GM21526 (cell line): ENCODE data around the gene FNIP1.
"Not testable (repeated sequence)": the region's sequence is repeated elsewhere in the genome, so short reads cannot be mapped to it uniquely, and the experiment has no call there.

Experiments
- ATAC-seq: cut with Tn5 transposase; IDR thresholded peaks from one replicate; pipeline ENCODE4 v1.9.1; 2021; ENCODE audit warnings: moderate library complexity; ENCODE audit not compliant: unreplicated experiment, low FRiP score

The FNIP1 gene

GRCh38 chr5:131694926-131695325 is 101.9 kb downstream of the FNIP1 start:
- ATAC-seq, result no peak

GRCh38 chr5:131693894-131694293 is 102.9 kb downstream of the FNIP1 start:
- no peak for ATAC-seq

- ATAC-seq, result no peak
Observed at GRCh38 chr5:131685516-131686171, 111.2 kb downstream of the FNIP1 start.

- ATAC-seq, result no peak
Observed at GRCh38 chr5:131684595-131684994, 112.2 kb downstream of the FNIP1 start.

- no peak for ATAC-seq
Observed at GRCh38 chr5:131684051-131684450, 112.8 kb downstream of the FNIP1 start.

GRCh38 chr5:131682826-131683225 is 114.0 kb downstream of the FNIP1 start:
- ATAC-seq, result no peak

- ATAC-seq, result no peak
Observed at GRCh38 chr5:131682175-131682574, 114.6 kb downstream of the FNIP1 start.

- no peak for ATAC-seq
Observed at GRCh38 chr5:131679911-131680310, 116.9 kb downstream of the FNIP1 start.

- not testable (repeated sequence) for ATAC-seq
Observed at GRCh38 chr5:131678273-131678672, 118.5 kb downstream of the FNIP1 start.

- ATAC-seq, result no peak
Observed at GRCh38 chr5:131677115-131677514, 119.7 kb downstream of the FNIP1 start.

- peak; percentile 36 for ATAC-seq
Observed at GRCh38 chr5:131672776-131673175, 124.0 kb downstream of the FNIP1 start.

GRCh38 chr5:131671994-131672655 is 124.7 kb downstream of the FNIP1 start:
- no peak for ATAC-seq

GRCh38 chr5:131671409-131671808 is 125.4 kb downstream of the FNIP1 start:
- no peak for ATAC-seq

GRCh38 chr5:131664929-131665328 is 131.9 kb downstream of the FNIP1 start:
- no peak for ATAC-seq

- no peak for ATAC-seq
Observed at GRCh38 chr5:131661933-131662332, 134.9 kb downstream of the FNIP1 start.

- ATAC-seq, result no peak
Observed at GRCh38 chr5:131659841-131660240, 137.0 kb downstream of the FNIP1 start.

- no peak for ATAC-seq
Observed at GRCh38 chr5:131659290-131659689, 137.5 kb downstream of the FNIP1 start.

GRCh38 chr5:131654776-131655175 is 142.0 kb downstream of the FNIP1 start:
- no peak for ATAC-seq

- no peak for ATAC-seq
Observed at GRCh38 chr5:131654309-131654708, 142.5 kb downstream of the FNIP1 start.

- no peak for ATAC-seq
Observed at GRCh38 chr5:131649161-131649560, 147.7 kb downstream of the FNIP1 start.

GRCh38 chr5:131647048-131647769 is 149.6 kb downstream of the FNIP1 start:
- ATAC-seq, result peak; percentile 84

GRCh38 chr5:131644822-131645221 is 152.0 kb downstream of the FNIP1 start:
- ATAC-seq, result no peak
